ENCODE data around the gene PGPEP1.

DNA sequence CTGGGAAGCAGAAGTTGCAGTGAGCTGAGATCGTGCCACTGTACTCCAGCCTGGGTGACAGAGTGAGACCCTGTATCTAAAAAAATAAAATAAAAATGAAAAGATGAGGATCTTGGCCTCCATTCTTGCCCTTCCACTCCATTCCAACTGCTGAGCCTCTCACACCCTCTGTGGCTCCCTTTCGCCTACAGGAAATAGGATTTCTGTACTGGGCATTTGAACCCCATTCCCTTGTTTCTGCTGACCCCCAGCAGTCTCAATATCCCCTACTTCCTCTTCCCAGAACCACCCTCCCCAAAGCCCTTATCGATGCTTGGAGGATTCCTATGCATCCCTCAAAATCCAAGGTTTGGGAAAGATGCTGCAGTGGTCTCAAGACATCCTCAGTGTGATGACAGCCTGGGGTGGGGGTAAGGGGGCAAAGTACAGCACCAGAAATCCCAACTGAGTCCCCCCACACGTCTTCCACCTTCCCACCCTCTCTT is 33.1 kb downstream of the PGPEP1 start:
- TF ChIP-seq, protein P1, sequence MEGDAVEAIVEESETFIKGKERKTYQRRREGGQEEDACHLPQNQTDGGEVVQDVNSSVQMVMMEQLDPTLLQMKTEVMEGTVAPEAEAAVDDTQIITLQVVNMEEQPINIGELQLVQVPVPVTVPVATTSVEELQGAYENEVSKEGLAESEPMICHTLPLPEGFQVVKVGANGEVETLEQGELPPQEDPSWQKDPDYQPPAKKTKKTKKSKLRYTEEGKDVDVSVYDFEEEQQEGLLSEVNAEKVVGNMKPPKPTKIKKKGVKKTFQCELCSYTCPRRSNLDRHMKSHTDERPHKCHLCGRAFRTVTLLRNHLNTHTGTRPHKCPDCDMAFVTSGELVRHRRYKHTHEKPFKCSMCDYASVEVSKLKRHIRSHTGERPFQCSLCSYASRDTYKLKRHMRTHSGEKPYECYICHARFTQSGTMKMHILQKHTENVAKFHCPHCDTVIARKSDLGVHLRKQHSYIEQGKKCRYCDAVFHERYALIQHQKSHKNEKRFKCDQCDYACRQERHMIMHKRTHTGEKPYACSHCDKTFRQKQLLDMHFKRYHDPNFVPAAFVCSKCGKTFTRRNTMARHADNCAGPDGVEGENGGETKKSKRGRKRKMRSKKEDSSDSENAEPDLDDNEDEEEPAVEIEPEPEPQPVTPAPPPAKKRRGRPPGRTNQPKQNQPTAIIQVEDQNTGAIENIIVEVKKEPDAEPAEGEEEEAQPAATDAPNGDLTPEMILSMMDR (IDR thresholded peaks at IDR 0.05): no peak
- TF ChIP-seq POLR2A (IDR thresholded peaks at IDR 0.05): no peak
